ENCODE measurements around the gene LRIT2. TPM values are rescaled to one million over a fixed set of nuclear protein-coding genes. Genes with fewer than 3 reads are reported as not detected.
A peak's percentile ranks its signal among the peaks of the same experiment; 100 is the strongest.

LRIT2 gene
- polyA plus RNA-seq, 4 donors: not detected

DNA sequence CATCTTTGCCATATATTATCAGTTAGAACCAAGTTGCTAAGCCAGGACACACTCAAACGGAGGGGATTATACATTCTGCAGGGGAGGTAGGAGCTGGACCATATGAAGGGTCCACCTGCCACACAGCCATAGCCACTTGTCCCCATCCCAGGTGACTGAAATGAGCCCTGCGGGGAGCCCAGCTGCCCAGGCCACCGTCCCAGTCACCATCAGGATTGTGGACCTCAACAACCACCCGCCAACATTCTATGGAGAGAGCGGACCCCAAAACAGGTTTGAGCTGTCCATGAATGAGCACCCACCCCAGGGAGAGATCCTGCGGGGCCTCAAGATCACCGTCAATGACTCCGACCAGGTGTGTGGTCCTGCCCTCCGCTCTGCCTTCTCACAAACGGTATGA, 17.3 kb downstream of the LRIT2 start:
- DNase-seq (ENCODE audit: low read depth in 4 of 4, low spot score in 2 of 4): no peak

DNA sequence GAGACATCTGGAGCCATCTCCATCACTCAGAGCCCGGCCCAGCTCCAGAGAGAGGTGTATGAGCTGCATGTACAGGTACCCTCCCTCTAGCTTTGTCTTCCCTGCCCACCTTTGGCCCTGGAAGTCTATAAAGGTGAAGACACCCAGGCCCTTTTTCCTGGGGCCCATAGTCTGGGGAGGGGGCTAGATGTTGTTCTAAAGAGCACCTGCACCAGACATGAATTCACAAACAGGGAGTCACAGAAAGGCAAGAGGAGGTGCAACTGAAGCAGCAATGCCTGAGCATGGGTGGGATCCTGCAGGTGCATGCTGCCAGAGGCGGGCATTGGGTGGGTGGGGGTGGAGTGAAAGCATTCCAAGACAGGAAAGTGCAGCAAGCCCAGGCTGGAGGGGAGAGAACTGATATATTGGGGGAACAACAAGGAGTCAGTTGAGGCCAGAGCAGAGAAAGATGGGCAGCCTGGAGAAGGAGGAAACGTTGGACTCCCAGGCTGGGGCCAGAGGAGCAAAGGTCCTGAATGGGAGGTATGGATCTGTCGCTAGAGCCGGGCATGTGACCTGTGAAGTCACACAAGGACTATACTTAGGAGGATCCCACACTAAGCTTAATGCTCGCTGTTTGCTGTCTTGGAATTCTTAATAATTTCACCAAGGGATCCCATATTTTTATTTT, 19.4 kb downstream of the LRIT2 start:
- DNase-seq (ENCODE audit: low read depth in 4 of 4, low spot score in 2 of 4): no peak

DNA sequence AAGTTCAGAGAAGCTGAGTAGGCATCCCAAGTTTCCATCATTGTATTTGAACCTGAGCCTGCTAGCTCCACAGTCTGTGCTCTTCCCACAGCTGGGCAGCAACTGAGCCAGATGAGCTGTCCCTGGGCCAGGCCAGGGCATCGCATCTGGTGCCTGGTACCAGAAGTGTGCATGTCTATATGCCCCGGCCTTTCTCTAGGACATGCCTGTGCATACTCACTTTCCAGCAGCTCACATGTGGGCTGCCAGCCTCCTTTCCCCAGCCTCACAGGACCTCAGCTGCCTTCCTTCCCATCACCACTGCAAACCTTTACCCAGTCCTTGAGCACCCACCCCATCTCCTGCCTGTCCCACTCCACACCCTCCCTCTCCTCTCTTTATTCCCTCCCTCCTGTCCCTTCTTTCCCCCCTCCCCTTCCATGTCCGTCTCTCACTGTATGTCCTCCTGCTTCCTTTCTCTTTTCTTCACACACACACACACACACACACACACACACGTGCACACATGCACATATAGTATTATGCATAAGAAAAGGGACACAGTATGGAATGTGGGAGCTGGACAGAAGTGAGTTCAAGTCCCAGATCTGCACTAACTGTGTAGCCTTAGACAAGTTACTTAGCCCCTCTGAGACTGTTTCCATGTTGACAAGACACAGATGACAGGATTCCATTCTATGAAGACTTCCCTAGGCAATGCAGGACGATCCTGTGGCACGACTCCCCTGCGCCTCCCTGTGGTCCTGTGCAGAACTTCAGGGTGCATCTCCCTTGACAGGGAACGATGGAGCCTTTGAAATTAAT, 20.1 kb downstream of the LRIT2 start:
- DNase-seq (ENCODE audit: low read depth in 4 of 4, low spot score in 2 of 4): peak in 1 of 4 donors; percentile 16

DNA sequence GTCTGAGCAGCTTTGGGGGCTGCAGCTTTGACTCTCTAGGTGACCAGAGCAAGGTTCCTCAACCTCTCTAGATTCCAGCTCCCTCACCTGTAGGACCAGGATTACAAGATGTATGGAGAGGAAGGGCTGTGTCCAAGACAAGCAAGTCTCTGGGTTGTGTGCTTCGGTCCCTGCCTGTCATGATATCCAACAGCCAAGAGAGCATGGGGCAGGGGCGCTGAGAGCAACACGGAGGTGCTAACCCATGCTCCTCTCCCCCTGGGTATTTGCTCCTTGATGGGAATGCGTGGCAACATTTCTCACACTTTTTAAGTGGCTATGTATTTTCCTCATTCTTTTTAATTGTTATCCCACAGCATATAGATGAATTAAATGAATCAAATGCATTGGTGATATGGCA, 20.7 kb downstream of the LRIT2 start:
- no peak for DNase-seq (ENCODE audit: low read depth in 4 of 4, low spot score in 2 of 4)

DNA sequence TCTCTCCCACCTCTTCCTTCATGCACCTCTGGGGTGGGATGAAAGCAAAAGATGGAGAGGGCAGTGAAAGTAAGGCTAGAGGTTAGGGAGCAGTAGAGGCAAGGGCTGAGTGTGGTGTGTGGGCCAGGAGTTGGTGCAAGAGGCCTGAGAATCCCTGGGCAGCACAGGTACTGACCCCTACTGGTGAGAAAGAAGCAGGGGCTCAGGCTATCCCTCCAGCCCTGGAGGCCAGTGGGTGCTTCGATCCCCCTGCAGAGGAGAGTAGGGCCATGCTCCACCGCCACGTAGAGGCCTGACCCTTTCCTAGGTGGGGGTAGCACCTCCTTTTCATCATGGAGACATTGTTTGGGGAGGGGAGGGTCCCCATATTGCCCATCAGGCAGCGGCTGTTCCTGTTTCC, 21.2 kb downstream of the LRIT2 start:
- DNase-seq (ENCODE audit: low read depth in 4 of 4, low spot score in 2 of 4): no peak

DNA sequence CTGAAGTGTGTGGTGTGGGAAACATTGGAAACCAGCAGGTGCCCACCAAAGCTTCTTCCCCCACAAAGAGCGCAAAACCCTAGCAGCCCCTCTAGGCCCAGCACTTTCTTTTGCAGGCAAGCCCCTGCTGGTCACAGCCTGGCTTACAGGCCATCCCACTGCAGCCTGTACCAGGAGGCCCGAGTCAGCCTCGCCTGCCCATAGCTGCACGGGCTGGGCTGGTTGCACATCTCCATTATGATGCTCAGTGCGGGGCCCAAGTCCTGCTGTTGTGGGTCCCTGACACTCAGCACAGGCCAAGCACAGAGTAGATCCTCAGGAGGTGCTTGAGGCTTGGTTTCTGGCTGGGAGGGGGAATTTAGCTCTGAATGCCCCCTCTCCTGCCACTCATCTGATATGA, 23.0 kb downstream of the LRIT2 start:
- DNase-seq (ENCODE audit: low read depth in 4 of 4, low spot score in 2 of 4): no peak

DNA sequence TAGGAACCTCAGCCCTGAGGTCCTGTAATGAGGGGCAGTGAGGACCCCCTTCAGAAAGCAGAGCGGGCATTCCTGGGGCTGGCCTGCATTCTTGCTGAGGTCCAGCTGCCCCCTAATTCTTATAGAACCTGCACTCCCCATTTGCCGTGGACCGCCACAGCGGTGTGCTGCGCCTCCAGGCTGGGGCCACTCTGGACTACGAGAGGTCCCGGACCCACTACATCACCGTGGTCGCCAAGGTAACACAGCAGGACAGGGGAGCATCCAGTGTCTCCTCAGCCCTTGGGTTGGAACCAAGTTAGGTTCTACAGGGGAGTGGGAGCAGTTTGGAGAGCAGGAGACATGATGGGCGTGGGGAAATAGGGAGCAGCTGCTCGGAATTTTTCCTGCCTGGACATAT, 23.7 kb downstream of the LRIT2 start:
- no peak for DNase-seq (ENCODE audit: low read depth in 4 of 4, low spot score in 2 of 4)

DNA sequence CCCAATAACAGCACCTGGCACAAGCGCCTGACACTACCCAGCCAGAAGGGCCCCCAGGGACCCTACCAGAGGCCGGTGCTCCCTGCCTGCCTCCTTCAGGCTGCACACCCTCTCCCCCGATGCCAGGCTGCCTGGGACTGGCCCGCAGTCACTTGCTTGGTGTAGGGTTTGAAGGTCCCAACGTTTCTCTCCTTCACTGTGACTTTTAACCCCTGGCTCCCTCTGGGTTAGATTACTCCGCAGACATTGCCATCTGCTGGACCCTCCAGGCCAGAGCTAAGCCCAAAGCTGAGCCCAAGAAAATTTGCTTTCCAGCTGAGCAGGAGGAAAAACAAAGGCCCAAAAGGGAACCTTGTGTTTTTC, 24.1 kb downstream of the LRIT2 start:
- DNase-seq (ENCODE audit: low read depth in 4 of 4, low spot score in 2 of 4): no peak

DNA sequence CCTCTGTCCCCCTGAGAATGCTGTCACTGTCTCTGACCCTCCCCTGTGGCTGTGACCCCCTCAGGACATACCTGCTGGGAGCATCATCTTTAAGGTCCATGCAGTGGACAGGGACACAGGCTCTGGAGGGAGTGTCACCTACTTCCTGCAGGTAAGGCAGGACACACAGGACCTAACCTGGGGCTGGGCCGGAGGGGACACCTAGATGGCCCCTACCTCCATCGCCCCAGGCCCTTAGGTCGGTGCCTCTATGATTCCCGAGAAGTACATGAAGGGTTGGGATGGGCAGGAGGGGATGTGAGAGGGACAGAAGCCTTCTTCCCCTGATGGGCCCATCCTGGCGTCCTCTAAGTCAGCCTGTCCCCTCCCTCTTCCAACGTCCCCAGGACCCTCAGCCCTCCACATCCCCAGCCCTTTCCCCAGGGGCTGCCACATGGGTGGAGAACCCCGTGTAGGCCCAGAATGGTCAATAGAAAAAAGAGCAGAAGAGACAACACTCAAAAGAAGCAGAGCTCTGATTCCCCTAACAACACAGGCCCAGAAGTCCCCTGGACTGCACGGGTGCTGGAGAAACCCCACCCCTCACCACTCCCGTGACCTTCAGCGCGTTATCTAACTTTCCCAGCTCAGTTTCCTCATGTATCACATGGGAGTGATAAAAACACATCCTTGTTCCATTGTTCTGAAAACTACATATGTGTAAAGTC, 24.7 kb downstream of the LRIT2 start:
- DNase-seq (ENCODE audit: low read depth in 4 of 4, low spot score in 2 of 4): no peak

DNA sequence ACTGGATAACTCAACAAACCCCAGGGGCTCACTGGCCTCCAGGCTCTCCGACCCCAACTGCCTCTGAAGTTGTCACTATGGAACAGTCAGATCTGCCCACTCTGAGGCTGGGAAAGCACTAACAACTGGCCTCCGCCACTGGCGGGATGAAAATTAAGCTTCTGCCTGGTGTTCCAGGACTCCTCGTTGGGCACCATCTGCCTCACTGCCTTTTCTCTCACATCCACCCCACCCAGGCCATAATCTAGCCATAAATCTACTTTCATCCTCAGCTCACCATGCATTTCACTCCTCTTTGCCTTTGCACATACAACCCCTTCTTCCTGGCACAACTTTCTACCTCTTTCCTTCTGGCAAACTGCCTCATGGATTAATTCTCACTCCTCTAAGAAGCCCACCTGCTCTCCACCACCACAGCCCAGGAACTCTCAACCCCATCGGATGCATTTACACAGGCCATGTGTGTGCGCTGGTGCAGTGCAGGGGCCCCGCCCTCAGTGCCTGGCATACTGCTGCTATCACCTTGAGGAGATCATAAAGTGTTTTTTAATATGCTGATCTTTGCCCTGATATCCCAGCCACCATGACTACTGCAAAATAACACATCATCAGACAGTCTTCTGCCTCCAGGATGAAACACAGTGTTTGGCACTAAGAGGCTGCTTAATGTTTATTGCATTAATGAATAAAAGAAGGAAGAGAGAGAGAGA, 27.0 kb downstream of the LRIT2 start:
- DNase-seq (ENCODE audit: low read depth in 4 of 4, low spot score in 2 of 4): no peak

DNA sequence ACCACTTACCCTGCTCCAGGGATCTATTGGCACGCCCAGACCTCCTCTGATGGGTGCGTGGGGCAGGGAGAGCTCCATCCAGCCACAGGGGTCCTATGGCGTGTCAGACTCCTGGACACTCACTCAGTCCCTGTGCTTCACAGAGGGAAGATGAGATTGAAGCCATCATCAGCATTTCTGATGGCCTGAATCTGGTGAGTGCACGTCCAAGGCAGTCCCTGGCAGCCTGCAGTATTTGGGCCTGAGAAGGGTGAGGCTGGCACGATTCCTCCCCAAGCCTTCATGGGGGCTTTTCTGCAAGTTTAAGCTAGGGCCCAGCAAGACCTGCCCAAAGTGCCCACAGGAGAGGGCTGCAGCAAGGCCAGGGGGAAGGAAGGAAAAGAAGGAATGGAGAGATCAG, 27.7 kb downstream of the LRIT2 start:
- DNase-seq (ENCODE audit: low read depth in 4 of 4, low spot score in 2 of 4): no peak

DNA sequence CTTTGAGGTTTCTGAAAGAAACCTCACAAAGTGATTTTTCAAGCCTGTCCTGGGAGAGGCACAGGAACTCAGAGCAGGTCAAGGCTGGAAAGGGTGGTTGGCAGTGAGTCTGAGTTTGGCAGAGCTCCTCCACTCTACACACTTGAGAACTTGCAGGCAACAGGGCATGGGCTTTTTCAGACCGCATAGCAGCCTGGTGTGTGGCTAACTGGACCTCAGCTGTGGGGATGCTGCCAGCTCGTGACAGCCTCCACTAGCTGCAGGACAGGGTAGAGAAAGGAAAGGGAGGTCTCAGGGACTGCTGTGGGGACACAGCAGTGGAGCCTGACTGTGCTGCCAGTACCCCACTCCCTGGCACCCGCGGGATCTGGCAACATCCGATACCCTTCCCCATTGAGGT, 28.4 kb downstream of the LRIT2 start:
- DNase-seq (ENCODE audit: low read depth in 4 of 4, low spot score in 2 of 4): no peak

DNA sequence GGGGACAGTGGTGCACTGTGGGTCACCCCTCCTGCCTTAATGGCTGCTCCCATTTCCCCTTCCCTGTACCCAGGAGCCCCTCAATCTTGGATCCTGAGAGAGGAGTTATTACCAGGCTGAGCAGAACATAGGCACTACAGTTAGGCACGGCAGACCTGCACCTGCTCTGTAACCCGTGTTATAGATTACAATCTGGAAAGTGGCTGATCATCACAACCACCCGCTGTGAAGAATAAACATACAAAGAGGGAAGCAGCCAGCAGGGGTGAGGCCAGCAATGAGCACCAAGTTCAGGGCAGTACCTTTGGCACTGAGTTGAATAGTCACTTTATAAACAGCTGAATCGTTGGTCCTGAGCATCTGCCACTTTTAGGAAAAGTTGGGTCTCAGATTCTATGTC, 29.3 kb downstream of the LRIT2 start:
- DNase-seq (ENCODE audit: low read depth in 4 of 4, low spot score in 2 of 4): no peak

DNA sequence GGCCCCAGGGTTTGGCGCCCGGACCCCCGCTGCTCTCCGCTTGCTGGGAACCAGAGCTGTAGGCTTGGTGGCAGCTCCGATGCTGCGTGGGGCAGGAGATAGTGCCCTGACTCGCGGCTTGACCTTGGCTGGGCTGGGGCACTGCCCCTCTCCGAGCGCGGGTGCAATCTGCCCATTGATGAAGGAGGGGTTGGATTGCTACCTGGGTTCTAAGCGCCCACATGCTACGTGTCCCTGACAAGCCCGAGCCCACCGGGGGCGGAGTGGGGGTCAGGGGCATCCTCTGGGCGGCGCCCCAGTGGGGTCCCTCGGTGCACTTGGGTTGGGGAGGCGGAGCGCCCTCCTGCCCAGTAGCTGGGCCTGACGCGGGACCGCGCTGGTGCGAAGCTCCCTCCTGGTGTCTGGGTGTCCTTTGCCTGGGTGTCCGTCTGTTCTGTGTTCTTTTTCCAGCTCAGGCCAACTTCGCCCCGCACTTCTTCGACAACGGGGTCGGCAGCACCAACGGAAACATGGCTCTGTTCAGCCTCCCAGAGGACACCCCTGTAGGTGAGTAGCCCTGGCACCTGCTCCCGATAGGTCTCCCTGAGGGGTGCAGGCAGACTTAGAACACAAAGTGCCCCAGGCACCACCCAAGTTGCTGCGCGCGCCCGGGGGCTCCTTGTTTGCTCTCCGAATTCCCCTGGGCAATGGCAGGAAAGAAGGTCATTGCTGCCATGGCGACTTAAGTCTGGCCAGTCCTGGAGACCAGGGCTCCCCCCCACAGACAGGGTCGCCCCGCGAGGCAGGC, 30.1 kb downstream of the LRIT2 start:
- no peak for DNase-seq (ENCODE audit: low read depth in 4 of 4, low spot score in 2 of 4)

DNA sequence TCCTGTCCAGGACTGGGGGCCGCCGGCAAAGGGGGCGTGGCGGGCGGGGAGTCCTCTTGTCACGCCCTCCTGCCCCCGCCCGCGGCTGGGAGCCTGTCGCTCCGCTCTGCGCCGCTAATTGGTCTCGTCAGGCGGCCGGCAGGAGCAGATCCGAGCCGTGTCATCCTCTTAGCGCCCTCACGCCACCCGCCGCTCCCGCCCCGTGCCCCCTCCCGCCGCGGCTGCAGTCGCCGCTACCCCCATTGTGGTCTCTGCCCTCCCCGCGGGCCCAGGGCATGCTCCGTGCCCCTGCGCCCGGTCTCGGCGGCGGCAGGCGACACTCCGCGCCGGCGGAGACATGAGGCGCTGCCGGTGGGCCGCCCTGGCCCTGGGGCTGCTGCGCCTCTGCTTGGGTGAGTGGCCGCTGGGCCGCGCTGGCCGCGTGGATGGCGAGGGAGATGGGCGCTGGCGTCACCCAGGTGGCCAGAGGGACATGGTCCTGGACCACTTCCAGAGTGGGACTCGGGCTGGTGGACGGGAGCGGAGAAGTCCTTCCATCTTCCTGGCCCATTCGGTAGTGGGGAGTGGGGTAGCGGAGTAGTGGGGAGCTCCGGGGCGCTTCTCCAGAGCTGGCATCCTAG, 30.8 kb downstream of the LRIT2 start, which contains the start of gene CDHR1:
Gene CDHR1, plus strand, starts transcription at position 114 of the 620 bp plus-strand sequence. Its CDS starts 224 bp downstream, at position 338.
- DNase-seq (ENCODE audit: low read depth in 4 of 4, low spot score in 2 of 4): no peak

DNA sequence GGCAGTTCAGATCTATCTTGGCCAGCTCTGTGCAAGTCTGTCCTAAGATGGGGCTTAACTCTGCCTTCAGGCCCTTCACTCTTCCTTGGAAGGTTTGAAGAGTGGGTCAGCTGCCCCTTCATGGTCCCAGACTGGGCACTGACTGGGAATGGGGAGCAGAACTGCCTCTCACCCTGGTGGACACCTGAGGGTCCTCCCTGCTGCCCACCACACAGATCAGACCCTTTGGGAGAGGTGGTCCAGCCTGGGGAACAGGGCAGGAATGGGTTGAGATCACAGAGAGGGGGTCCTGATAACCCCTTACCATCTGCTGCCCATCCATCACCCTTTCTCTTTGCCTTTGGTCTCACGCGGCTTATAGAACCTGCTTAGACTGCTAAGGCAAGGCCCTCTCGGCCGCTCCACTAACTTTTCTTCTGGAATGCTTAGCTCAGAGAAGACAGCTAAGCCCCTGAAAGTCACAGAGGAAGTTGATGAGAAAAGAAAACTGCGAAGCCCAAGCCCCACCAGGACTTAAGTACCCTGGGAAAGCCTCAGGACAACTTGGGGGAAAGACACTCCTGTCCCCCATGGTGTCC, 31.4 kb downstream of the LRIT2 start:
- no peak for DNase-seq (ENCODE audit: low read depth in 4 of 4, low spot score in 2 of 4)

DNA sequence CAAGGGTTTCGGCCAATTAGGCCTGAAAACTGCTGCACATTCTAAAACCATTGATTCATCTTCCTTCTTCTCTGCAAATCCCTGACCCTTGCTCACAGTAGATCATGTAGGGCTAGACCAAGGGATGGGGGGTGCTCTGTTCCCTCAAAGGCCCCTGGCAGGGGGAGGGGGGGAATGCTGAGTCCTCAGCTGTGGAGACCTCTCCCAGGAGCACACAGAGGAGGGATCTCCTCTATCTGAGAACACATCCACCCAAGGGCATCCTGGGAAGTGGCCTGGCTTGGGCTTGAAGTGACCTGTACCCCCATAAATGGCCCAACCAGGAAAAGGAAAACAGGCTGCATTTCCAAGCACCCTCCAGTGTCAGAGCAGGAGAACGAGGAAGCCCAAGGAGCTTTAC, 32.0 kb downstream of the LRIT2 start:
- DNase-seq (ENCODE audit: low read depth in 4 of 4, low spot score in 2 of 4): no peak

DNA sequence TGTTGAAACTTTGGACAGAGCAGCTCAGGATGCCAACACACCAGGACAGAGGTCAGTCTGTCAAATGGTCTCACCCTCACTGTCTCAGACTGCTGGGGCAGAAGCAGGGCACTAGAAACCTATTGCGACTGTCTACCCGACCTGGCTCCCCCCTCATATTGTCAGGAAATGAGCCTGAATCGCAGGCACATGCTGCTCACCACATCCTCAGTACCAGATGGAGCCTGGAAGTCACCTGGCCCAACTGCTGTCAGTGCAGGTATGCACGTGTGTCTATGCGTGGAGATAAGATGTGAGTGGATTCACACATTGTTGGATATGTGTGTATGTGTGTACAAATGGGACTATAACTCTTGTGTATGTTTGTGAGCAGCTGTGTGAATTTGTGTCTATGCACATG, 34.2 kb downstream of the LRIT2 start:
- DNase-seq (ENCODE audit: low read depth in 4 of 4, low spot score in 2 of 4): no peak

DNA sequence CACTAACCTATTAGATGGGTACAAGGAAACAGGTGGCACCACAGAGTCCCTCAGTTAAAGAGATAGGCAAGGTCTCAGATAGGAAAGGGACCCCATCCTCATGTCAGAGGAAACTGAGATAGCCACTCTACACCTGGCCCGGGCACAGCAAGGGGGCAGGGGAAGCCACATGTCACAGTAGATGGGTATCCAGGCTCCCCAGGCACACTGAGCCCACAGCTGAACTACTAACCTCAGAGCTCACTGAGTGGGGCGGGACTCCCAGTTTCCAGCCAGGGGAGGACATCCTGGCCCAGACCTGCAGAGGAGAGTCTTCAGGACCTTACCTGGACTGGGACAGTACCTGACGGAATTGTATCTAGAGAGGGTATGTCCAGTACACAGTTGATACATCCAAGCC, 34.7 kb downstream of the LRIT2 start:
- no peak for DNase-seq (ENCODE audit: low read depth in 4 of 4, low spot score in 2 of 4)

Data from left renal cortex interstitium (tissue), 4 donors.